RWPE2 (cell line): ENCODE measurements around the gene MAP4K1.
"Not testable (repeated sequence)": the region's sequence is repeated elsewhere in the genome, so short reads cannot be mapped to it uniquely, and the experiment has no call there.

ENCODE experiments used
- ATAC-seq: fragments of 200-7000 bp; cut with Tn5 transposase; 3 replicates; pipeline ENCODE4 v1.9.1; 2021; ENCODE audit warnings: low read depth
- DNase-seq: peaks from one replicate; pipeline ENCODE4 v3.0.0-alpha.2; 2020; ENCODE audit warnings: low spot score
- H3K27ac ChIP-seq: fragments of 450-650 bp; 2 replicates; pipeline ENCODE4 v1.5.1; 2017; ENCODE audit warnings: mild to moderate bottlenecking; ENCODE audit not compliant: poor library complexity, severe bottlenecking
- H3K27me3 ChIP-seq: fragments of 250-450 bp; sonication (Bioruptor Pico); 2 replicates; pipeline ENCODE4 v1.5.1; 2021; ENCODE audit warnings: mild to moderate bottlenecking, moderate library complexity; ENCODE audit not compliant: insufficient read depth, poor library complexity, severe bottlenecking
- H3K36me3 ChIP-seq: fragments of 250-450 bp; sonication (Bioruptor Pico); 2 replicates; pipeline ENCODE4 v1.5.1; 2020; ENCODE audit warnings: low read depth, mild to moderate bottlenecking, moderate library complexity
- H3K4me1 ChIP-seq: fragments of 250-450 bp; sonication (Bioruptor Pico); 2 replicates; pipeline ENCODE4 v1.5.1; 2021; ENCODE audit warnings: mild to moderate bottlenecking, moderate library complexity; ENCODE audit not compliant: insufficient read depth, poor library complexity, severe bottlenecking
- H3K4me3 ChIP-seq: fragments of 250-450 bp; sonication (Bioruptor Pico); 2 replicates; pipeline ENCODE4 v1.5.1; 2021; ENCODE audit warnings: mild to moderate bottlenecking, moderate library complexity; ENCODE audit not compliant: severe bottlenecking
- H3K9me3 ChIP-seq: fragments of 250-450 bp; sonication (Bioruptor Pico); 2 replicates; pipeline ENCODE4 v1.5.1; 2021; ENCODE audit warnings: mild to moderate bottlenecking, moderate library complexity; ENCODE audit not compliant: severe bottlenecking
- TF ChIP-seq, protein P1 (sequence below): fragments of 450-650 bp; IDR thresholded peaks from one replicate; pipeline ENCODE4 v1.5.1; 2017; ENCODE audit warnings: mild to moderate bottlenecking, moderate library complexity; ENCODE audit not compliant: poor library complexity, severe bottlenecking

MAP4K1 gene

GRCh38 chr19:38632476-38633213 lies 14.9 kb upstream of the MAP4K1 start:
- no peaks in the 10 kb centered on the region for H3K9me3 ChIP-seq
- no peak for ATAC-seq
- TF ChIP-seq, protein P1, sequence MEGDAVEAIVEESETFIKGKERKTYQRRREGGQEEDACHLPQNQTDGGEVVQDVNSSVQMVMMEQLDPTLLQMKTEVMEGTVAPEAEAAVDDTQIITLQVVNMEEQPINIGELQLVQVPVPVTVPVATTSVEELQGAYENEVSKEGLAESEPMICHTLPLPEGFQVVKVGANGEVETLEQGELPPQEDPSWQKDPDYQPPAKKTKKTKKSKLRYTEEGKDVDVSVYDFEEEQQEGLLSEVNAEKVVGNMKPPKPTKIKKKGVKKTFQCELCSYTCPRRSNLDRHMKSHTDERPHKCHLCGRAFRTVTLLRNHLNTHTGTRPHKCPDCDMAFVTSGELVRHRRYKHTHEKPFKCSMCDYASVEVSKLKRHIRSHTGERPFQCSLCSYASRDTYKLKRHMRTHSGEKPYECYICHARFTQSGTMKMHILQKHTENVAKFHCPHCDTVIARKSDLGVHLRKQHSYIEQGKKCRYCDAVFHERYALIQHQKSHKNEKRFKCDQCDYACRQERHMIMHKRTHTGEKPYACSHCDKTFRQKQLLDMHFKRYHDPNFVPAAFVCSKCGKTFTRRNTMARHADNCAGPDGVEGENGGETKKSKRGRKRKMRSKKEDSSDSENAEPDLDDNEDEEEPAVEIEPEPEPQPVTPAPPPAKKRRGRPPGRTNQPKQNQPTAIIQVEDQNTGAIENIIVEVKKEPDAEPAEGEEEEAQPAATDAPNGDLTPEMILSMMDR = no peak
- H3K4me1 ChIP-seq = peaks cover 36% of the 10 kb centered on the region
- no peak for DNase-seq
- H3K4me3 ChIP-seq = no peak overlapping the region
- peak overlapping the region; percentile 65 for H3K27ac ChIP-seq
- H3K36me3 ChIP-seq = peaks cover 73% of the 10 kb centered on the region
- H3K27me3 ChIP-seq = no peaks in the 10 kb centered on the region

DNA sequence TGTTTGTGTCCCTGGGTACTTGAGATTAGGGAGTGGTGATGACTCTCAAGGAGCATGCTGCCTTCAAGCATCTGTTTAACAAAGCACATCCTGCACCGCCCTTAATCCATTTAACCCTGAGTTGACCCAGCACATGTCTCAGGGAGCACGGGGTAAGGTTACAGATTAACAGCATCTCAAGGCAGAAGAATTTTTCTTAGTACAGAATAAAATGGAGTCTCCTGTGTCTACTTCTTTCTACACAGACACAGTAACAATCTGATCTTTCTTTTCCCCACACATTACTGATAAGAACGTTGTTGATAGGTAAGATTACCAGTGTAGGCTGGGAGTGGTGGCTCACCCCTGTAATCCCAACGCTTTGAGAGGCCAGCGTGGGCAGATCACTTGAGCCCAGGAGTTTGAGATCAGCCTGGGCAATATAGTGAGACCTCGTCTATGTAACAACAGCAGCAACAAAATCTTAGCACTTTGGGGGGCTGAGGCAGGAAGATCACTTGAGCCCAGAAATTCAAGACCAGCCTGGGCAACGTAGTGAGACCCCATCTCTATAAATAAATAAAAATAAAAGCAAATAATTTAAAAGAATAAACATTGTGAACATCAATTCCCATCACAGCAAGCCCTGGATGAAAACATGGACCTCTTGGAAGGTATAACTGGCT lies 14.2 kb upstream of the MAP4K1 start:
- H3K9me3 ChIP-seq, DNase-seq, ATAC-seq, H3K4me3 ChIP-seq, H3K27me3 ChIP-seq: not testable (repeated sequence)
- Histone ChIP-seq H3K36me3 (peaks cover 80% of the 10 kb centered on the region), H3K27ac (peak overlapping the region; percentile 65), H3K4me1 (peaks cover 30% of the 10 kb centered on the region)

DNA sequence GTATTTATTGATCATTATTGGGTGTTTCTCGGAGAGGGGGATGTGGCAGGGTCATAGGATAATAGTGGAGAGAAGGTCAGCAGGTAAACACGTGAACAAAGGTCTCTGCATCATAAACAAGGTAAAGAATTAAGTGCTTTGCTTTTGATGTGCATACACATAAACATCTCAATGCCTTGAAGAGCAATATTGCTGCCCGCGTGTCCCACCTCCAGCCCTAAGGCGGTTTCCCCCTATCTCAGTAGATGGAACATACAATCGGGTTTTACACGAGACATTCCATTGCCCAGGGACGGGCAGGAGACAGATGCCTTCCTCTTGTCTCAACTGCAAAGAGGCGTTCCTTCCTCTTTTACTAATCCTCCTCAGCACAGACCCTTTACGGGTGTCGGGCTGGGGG lies 13.5 kb upstream of the MAP4K1 start:
- not testable (repeated sequence) for H3K9me3 ChIP-seq, H3K27me3 ChIP-seq, DNase-seq, H3K4me3 ChIP-seq, ATAC-seq
- peaks cover 26% of the 10 kb centered on the region for H3K4me1 ChIP-seq
- H3K36me3 ChIP-seq = peaks cover 83% of the 10 kb centered on the region
- peak overlapping the region; percentile 65 for H3K27ac ChIP-seq

GRCh38 chr19:38629568-38629967 lies 11.8 kb upstream of the MAP4K1 start:
- DNase-seq (no peak), ATAC-seq (no peak)
- no peak overlapping the region for H3K27ac ChIP-seq
- H3K4me3 ChIP-seq = no peak overlapping the region
- no peaks in the 10 kb centered on the region for H3K9me3 ChIP-seq
- peaks cover 17% of the 10 kb centered on the region for H3K4me1 ChIP-seq
- H3K27me3 ChIP-seq = no peaks in the 10 kb centered on the region
- TF ChIP-seq, protein P1 = no peak
- peaks cover 83% of the 10 kb centered on the region for H3K36me3 ChIP-seq

DNA sequence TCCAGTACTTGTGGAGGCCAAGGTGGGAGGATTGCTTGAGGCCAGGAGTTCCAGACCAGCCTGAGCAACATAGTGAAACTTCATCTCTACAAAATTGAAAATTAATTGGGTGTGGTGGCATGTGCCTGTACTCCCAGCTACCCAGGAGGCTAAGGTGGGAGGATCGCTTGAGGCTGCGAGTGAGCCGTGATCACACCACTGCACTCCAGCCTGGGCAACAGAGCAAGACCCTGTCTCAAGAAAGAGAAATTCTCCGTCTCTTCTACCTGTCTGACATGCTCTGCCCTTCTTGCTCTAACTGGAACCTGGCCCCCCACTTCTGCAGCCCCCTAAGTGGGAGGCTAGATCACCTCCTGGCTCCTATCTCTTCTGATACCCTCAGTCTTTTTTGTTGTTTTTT lies 8.6 kb upstream of the MAP4K1 start:
- ATAC-seq (no peak), DNase-seq (no peak)
- H3K4me3 ChIP-seq = no peak overlapping the region
- no peak overlapping the region for H3K27ac ChIP-seq
- H3K27me3 ChIP-seq = no peaks in the 10 kb centered on the region
- TF ChIP-seq, protein P1 = no peak
- H3K9me3 ChIP-seq = no peaks in the 10 kb centered on the region
- peaks cover 93% of the 10 kb centered on the region for H3K36me3 ChIP-seq
- peaks cover 8% of the 10 kb centered on the region for H3K4me1 ChIP-seq
